Effector CD4-positive, alpha-beta T cell (primary cell): ENCODE results near the gene ISG20.
"Not testable (repeated sequence)": the region's sequence is repeated elsewhere in the genome, so short reads cannot be mapped to it uniquely, and the experiment has no call there.

Source experiments
- DNase-seq: peaks from one replicate; pipeline ENCODE4 v3.0.0-alpha.2; 2020

ISG20 gene

GRCh38 chr15:88619796-88620195, 19.0 kb upstream of the ISG20 start:
- DNase-seq, result no peak

GRCh38 chr15:88620995-88621772, 17.6 kb upstream of the ISG20 start, which contains the start of gene AEN:
AEN (plus strand) TSS chr15:88621340; CDS start chr15:88626210, 4,870 bp downstream.
- peak; percentile 94 for DNase-seq

- peak; percentile 47 for DNase-seq
Observed at GRCh38 chr15:88621789-88622604, 16.8 kb upstream of the ISG20 start.

GRCh38 chr15:88622605-88622975, 16.2 kb upstream of the ISG20 start:
- DNase-seq, result no peak

- no peak for DNase-seq
Observed at GRCh38 chr15:88623061-88623460, 15.8 kb upstream of the ISG20 start.

GRCh38 chr15:88623632-88624031, 15.2 kb upstream of the ISG20 start:
- DNase-seq, result no peak

DNA sequence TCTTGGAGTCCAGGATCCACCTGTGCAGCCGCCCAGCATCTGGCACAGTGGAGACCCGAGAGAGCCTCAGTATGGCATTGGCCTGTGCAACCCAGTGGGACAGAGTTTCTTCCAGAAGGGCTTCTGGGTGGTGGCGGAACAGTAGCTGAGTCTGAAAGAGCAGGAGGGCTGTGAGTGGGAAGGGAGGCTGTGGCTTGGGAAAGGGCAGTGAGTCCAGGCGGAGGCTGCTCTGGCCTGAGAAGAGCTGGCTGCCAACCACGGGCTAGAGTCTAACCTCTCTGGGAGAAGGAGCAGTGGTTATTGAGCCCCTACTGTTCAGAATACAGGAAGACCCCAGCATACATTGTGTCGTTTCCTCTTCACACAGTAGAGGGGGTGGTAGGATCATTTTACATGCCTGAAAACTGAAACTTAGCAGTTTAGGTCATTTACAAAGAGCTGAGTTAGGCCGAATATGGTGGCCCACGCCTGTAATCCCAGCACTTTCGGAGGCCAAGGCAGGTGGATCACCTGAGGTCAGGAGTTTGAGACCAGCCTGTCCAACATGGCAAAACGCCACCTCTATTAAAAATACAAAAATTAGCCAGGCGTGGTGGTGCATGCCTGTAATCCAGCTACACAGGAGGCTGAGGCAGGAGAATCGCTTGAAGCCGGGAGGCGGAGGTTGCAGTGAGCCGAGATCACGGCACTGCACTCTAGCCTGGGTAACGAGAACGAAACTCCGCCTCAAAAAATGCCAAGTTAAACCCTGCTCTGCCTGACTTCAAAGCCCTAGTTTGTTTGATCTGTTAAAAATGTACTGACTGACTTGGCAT, 14.5 kb upstream of the ISG20 start:
- peak; percentile 36 for DNase-seq

GRCh38 chr15:88624971-88625490, 13.8 kb upstream of the ISG20 start:
- no peak for DNase-seq

DNA sequence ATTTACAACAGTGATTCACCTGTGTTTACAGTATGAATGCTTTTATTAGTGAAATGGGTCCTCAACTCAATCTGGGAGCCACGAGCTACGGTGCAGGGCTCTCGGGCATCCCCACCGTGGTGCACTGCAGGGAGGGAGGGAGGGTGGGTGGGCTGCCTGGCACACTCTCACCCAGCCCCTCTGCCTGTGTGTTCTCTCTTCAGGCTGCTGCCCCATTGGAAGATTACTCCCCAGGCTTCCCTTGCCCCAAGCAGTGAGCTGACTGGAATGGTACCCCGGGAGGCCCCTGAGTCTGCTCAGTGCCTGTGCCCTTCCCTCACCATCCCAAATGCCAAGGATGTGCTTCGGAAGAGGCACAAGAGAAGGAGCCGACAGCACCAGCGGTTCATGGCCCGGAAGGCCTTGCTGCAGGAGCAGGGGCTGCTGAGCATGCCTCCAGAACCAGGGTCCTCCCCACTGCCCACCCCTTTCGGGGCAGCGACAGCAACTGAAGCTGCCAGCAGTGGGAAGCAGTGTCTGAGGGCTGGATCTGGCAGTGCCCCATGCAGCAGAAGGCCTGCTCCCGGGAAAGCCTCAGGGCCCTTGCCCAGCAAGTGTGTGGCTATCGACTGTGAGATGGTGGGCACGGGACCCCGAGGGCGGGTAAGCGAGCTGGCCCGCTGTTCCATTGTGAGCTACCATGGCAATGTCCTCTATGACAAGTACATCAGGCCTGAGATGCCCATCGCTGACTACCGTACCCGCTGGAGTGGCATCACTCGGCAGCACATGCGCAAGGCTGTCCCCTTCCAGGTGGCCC, 12.7 kb upstream of the ISG20 start:
- no peak for DNase-seq

GRCh38 chr15:88627463-88627862, 11.4 kb upstream of the ISG20 start:
- peak; percentile 72 for DNase-seq

- DNase-seq, result no peak
Observed at GRCh38 chr15:88628018-88628654, 10.7 kb upstream of the ISG20 start.

- no peak for DNase-seq
Observed at GRCh38 chr15:88629071-88629470, 9.7 kb upstream of the ISG20 start.

GRCh38 chr15:88630141-88630721, 8.6 kb upstream of the ISG20 start:
- DNase-seq, result no peak

GRCh38 chr15:88630798-88631463, 7.9 kb upstream of the ISG20 start:
- no peak for DNase-seq

- DNase-seq, result no peak
Observed at GRCh38 chr15:88631464-88632028, 7.3 kb upstream of the ISG20 start.

DNA sequence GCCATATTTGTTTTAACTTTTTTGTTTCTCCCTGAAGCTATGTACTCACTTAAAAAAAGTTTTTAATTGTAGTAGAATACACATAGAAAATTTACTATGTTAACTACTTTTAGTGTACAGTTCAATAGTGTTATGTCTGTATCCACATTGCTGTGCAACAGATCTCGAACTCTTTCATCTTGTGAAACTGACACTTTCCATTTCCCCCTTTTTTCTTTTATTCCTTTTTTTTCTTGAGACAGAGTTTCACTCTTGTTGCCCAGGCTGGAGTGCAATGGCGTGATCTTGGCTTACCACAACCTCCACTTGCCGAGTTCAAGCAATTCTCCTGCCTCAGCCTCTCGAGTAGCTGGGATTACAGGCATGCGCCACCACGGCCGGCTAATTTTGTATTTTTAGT, 6.0 kb upstream of the ISG20 start:
- DNase-seq, result not testable (repeated sequence)

DNA sequence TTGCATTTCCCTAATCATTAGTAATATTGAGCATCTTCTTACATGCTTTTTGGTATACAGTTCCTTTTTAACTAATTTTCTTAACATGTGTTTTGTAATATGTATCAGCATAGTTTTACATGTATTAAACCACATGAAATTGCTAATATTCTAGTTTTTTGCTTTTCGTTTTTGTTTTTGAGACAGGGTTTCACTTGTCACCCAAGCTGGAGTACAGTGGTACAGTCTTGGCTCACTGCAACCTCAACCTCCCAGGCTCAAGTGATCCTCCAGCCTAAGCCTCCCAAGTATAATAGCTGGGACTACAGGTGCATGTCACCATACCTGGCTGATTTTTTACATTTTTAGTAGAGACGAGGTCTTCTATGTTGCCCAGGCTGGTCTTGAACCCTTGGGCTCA, 4.4 kb upstream of the ISG20 start:
- DNase-seq, result no peak

GRCh38 chr15:88635318-88635717, 3.5 kb upstream of the ISG20 start:
- DNase-seq, result peak; percentile 39

GRCh38 chr15:88636050-88636449, 2.8 kb upstream of the ISG20 start:
- peak; percentile 84 for DNase-seq

- DNase-seq, result no peak
Observed at GRCh38 chr15:88636654-88637053, 2.2 kb upstream of the ISG20 start.
